CD14-positive monocyte (primary cell): Measurements from ENCODE around the gene ACVR1B. TPM values are rescaled to one million over a fixed set of nuclear protein-coding genes. Genes with fewer than 3 reads are reported as not detected.

ENCODE experiments used
- DNase-seq, 3 donors: peaks; one replicate each; pipeline ENCODE4 v3.0.0-alpha.2; 2011 to 2022
- H2AFZ ChIP-seq: 2 replicates; pipeline ENCODE4 v1.6.0; 2012; ENCODE audit warnings: mild to moderate bottlenecking, low read depth, low read length, inconsistent platforms; ENCODE audit not compliant: insufficient read depth, poor library complexity, severe bottlenecking
- H3K27ac ChIP-seq, 2 donors: 1 replicate in 1 of 2; 2 replicates in 1 of 2; pipeline ENCODE4 v1.5.1; 2012 to 2013; ENCODE audit warnings: low read length in 2 of 2, control low read depth in 1 of 2, inconsistent platforms in 1 of 2, low read depth in 1 of 2, mild to moderate bottlenecking in 1 of 2
- H3K27me3 ChIP-seq, 2 donors: one replicate each; pipeline versions ENCODE4 v1.6.0 to v1.6.1; 2011 to 2013; ENCODE audit warnings: low read length in 2 of 2; ENCODE audit not compliant: control insufficient read depth in 2 of 2, insufficient read depth in 2 of 2
- H3K36me3 ChIP-seq, 2 donors: replicated peaks in 1 of 2; 1 replicate in 1 of 2; 2 replicates in 1 of 2; pipeline versions ENCODE4 v1.5.1 to v1.6.1; 2012 to 2013; ENCODE audit warnings: low read length in 2 of 2, control low read depth in 1 of 2, inconsistent platforms in 1 of 2, mild to moderate bottlenecking in 1 of 2; ENCODE audit not compliant: insufficient read depth in 2 of 2, control insufficient read depth in 1 of 2
- H3K4me1 ChIP-seq, 2 donors: 1 replicate in 1 of 2; 2 replicates in 1 of 2; pipeline versions ENCODE4 v1.5.1 to v1.6.1; 2012 to 2013; ENCODE audit warnings: low read length in 2 of 2, control low read depth in 1 of 2, inconsistent platforms in 1 of 2, mild to moderate bottlenecking in 1 of 2, moderate library complexity in 1 of 2; ENCODE audit not compliant: insufficient read depth in 2 of 2, control insufficient read depth in 1 of 2
- H3K4me2 ChIP-seq: replicated peaks from 2 replicates; pipeline ENCODE3; 2012; ENCODE audit warnings: low read length, moderate library complexity, mild to moderate bottlenecking; ENCODE audit not compliant: poor library complexity, severe bottlenecking; ENCODE audit errors: extremely low read depth
- H3K4me3 ChIP-seq, 3 experiments: fragments of 200-600 bp in 1 of 3; sonication (generic) in 1 of 3; replicated peaks in 1 of 3; 1 replicate in 2 of 3; 2 replicates in 1 of 3; pipeline ENCODE4 v1.5.1; 2011 to 2013; ENCODE audit warnings: low read length in 3 of 3, mild to moderate bottlenecking in 3 of 3, control low read depth in 2 of 3, low read depth in 2 of 3, inconsistent platforms in 1 of 3, moderate library complexity in 1 of 3
- H3K79me2 ChIP-seq: 2 replicates; pipeline ENCODE4 v1.6.0; 2012; ENCODE audit warnings: mild to moderate bottlenecking, control low read depth, inconsistent platforms, low read length, moderate library complexity; ENCODE audit not compliant: insufficient read depth
- H3K9ac ChIP-seq: 2 replicates; pipeline ENCODE4 v1.6.0; 2017; ENCODE audit warnings: low read length, mild to moderate bottlenecking; ENCODE audit not compliant: insufficient read depth, poor library complexity, severe bottlenecking
- H3K9me3 ChIP-seq, 2 donors: replicated peaks in 1 of 2; 1 replicate in 1 of 2; 2 replicates in 1 of 2; pipeline versions ENCODE4 v1.5.1 to v1.6.1; 2012 to 2013; ENCODE audit warnings: low read length in 2 of 2, control low read depth in 1 of 2; ENCODE audit not compliant: control insufficient read depth in 1 of 2, insufficient read depth in 1 of 2
- H4K20me1 ChIP-seq: 2 replicates; pipeline ENCODE4 v1.6.0; 2012; ENCODE audit warnings: mild to moderate bottlenecking, low read length, control low read depth, moderate library complexity; ENCODE audit not compliant: insufficient read depth
- H3K27ac Mint-ChIP-seq, 7 donors: one replicate each; pipeline ENCODE4 v1.8.0; 2020; ENCODE audit warnings: mild to moderate bottlenecking in 7 of 7, mixed read lengths in 7 of 7, moderate library complexity in 6 of 7, inconsistent platforms in 2 of 7
- H3K27me3 Mint-ChIP-seq, 3 donors: one replicate each; pipeline ENCODE4 v1.8.0; 2021 to 2022; ENCODE audit warnings: low read depth in 3 of 3, mild to moderate bottlenecking in 3 of 3, mixed read lengths in 3 of 3, moderate library complexity in 3 of 3, inconsistent platforms in 1 of 3
- H3K36me3 Mint-ChIP-seq, 2 donors: one replicate each; pipeline ENCODE4 v1.8.0; 2020; ENCODE audit warnings: mixed read lengths in 2 of 2, inconsistent platforms in 1 of 2, mild to moderate bottlenecking in 1 of 2
- H3K4me1 Mint-ChIP-seq: one replicate; pipeline ENCODE4 v1.8.0; 2020; ENCODE audit warnings: mild to moderate bottlenecking, mixed read lengths
- H3K4me3 Mint-ChIP-seq, 2 donors: one replicate each; pipeline ENCODE4 v1.8.0; 2020; ENCODE audit warnings: mild to moderate bottlenecking in 2 of 2, mixed read lengths in 2 of 2, moderate library complexity in 1 of 2
- H3K9me3 Mint-ChIP-seq, 7 donors: one replicate each; pipeline ENCODE4 v1.8.0; 2020 to 2022; ENCODE audit warnings: mixed read lengths in 7 of 7, mild to moderate bottlenecking in 6 of 7, moderate library complexity in 6 of 7, inconsistent platforms in 2 of 7
- CTCF ChIP-seq: fragments of 200-600 bp; IDR thresholded peaks from one replicate; pipeline ENCODE4 v1.8.0; 2022; ENCODE audit warnings: antibody characterized with exemption, mild to moderate bottlenecking
- WGBS: methylation state at CpG from one replicate; pipeline ENCODE4 v1.1.5; 2013; ENCODE audit warnings: missing lambda C conversion rate; ENCODE audit not compliant: insufficient coverage; 5-methylcytosine and 5-hydroxymethylcytosine counted together
- intact Hi-C, 2 donors: fragments of 100-400 bp; cut with micrococcal nuclease; formaldehyde crosslinking; loops; one replicate each; pipeline versions ENCODE4 v1.15.0 to v1.15.1; 2023
- polyA plus RNA-seq, 3 donors: library from polyadenylated mRNA; depleted of rRNA in 1 of 3; unstranded in 2 of 3; stranded (reverse) in 1 of 3; fragments of 300-500 nt in 2 of 3; fragments of >200 nt in 1 of 3; fragmentation: Illumina TruSeq in 2 of 3; gene quantifications; 1 replicate in 2 of 3; 2 replicates in 1 of 3; pipeline ENCODE4 v1.2.3, GENCODE V29; 2012 to 2021

Gene ACVR1B
- polyA plus RNA-seq, 3 donors, result 1.8 to 18.5 (median 3.9) TPM

DNA sequence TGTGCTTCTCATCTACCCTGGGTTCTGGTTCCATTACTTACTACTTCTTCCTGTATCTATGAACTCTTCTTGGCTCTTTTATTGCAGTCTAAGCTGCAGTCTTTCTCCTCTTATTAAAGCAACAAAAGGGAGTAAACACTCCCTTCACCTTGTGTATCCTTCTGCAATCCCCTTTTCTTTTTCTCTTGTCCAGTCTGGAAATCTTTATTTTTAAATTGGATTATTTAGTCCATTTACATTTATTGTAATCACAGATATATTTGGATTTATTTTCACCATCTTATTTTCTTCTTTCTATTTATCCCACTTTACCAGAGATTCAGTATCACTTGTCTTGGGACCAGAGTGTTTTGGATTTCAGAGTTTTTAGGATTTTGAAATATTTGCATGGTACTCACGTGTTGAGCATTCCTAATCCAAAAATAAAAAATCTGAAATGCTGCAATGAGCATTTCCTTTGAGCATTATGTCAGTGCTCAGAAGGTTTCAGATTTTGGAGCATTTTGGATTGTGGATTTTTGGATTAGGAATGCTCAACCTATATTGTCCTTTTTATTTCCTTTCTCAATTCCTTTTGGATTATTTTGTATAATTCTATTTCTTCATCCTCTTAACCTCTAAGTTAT, 6.8 kb upstream of the ACVR1B start:
- no peaks in the 10 kb centered on the region for H3K36me3 ChIP-seq
- H3K9me3 ChIP-seq, result peaks cover 11 to 12% of the 10 kb centered on the region in 2 donors
- H4K20me1 ChIP-seq, result no peaks in the 10 kb centered on the region
- no peaks in the 10 kb centered on the region for H3K79me2 ChIP-seq
- no CpG with 5 or more reads among the region's 1 CpG for WGBS
- H3K4me3 ChIP-seq, result no peak overlapping the region
- no peak for TF ChIP-seq CTCF
- Mint-ChIP-seq H3K27ac (no peak overlapping the region), H3K36me3 (peaks cover 4 to 8% of the 10 kb centered on the region in 2 donors), H3K9me3 (peaks cover 15 to 24% (median 19%) of the 10 kb centered on the region in 7 donors), H3K4me3 (no peak overlapping the region), H3K27me3 (peaks cover 4 to 10% (median 4%) of the 10 kb centered on the region in 3 donors), H3K4me1 (peaks cover 4% of the 10 kb centered on the region)
- H3K27me3 ChIP-seq, result peaks cover 0 to 4% of the 10 kb centered on the region in 2 donors
- H2AFZ ChIP-seq, result no peak overlapping the region
- no peak overlapping the region for H3K9ac ChIP-seq
- H3K27ac ChIP-seq, result no peak overlapping the region
- H3K4me1 ChIP-seq, result no peaks in the 10 kb centered on the region
- intact Hi-C loops, result no loop called here
- H3K4me2 ChIP-seq, result no peak overlapping the region
- no peak for DNase-seq

DNA sequence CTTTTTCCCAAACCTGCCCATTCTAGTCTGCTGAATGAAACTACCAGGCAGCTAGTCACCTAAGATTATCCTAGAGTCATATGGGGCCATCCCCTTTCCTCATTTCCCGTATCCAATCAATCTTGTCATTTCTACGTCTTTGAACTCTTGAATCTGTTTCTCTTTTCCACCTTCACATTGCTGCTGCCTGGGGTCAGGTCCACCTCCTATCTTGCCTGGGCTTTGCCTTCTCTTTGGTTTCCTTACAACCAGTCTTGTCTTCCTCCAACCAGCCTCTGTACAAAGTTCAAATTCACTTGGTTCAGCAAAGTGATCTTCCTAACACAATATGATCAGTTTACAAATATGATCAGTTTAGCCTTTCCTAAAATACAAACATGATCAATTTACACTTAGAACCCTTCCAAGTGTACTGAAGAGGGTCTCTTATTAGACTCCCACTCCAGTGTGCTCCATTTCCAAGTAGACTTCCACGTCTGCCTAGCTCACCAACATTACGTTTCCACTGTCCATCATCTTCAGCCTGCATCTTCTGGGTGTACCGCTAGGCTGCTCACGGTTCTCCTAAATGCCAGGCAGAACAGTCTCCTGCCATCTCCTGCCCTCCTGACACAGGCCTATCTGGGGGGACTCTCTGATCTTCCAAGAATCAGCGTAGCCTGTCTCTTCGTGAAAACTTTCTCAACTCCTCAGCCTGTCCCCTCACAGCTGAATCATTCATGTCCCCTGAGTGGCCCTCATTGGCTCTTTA, 4.1 kb upstream of the ACVR1B start:
- Histone ChIP-seq H3K9ac (no peak overlapping the region), H3K4me2 (no peak overlapping the region), H3K27ac (no peak overlapping the region), H3K79me2 (peaks cover 9% of the 10 kb centered on the region), H3K9me3 (peaks cover 11 to 12% of the 10 kb centered on the region in 2 donors), H3K27me3 (peaks cover 3 to 10% of the 10 kb centered on the region in 2 donors), H3K4me3 (no peak overlapping the region), H3K4me1 (peaks cover 4 to 7% of the 10 kb centered on the region in 2 donors), H2AFZ (no peak overlapping the region), H4K20me1 (no peaks in the 10 kb centered on the region), H3K36me3 (no peaks in the 10 kb centered on the region)
- 96% methylated on average over 8 of the region's 8 CpGs for WGBS
- Mint-ChIP-seq H3K4me1 (peaks cover 6% of the 10 kb centered on the region), H3K9me3 (peaks cover 15 to 26% (median 19%) of the 10 kb centered on the region in 7 donors), H3K4me3 (no peak overlapping the region), H3K27me3 (peaks cover 8 to 11% (median 8%) of the 10 kb centered on the region in 3 donors), H3K36me3 (peaks cover 5 to 8% of the 10 kb centered on the region in 2 donors), H3K27ac (no peak overlapping the region)
- intact Hi-C loops, result no loop called here
- no peak for TF ChIP-seq CTCF
- DNase-seq, result no peak
